Colonic mucosa (tissue), 4 donors: ENCODE measurements around the gene DECR2. TPM values are rescaled to one million over a fixed set of nuclear protein-coding genes. Genes with fewer than 3 reads are reported as not detected.

Source experiments
- DNase-seq: peaks from one replicate; pipeline ENCODE4 v3.0.0-alpha.2; 2020
- H3K27ac ChIP-seq: fragments of 200-600 bp; one replicate; pipeline ENCODE4 v1.8.0; 2021
- H3K27me3 ChIP-seq: fragments of 200-600 bp; one replicate; pipeline ENCODE4 v1.8.0; 2021
- H3K36me3 ChIP-seq: fragments of 200-600 bp; one replicate; pipeline ENCODE4 v1.8.0; 2021
- H3K4me1 ChIP-seq: fragments of 200-600 bp; one replicate; pipeline ENCODE4 v1.8.0; 2021; ENCODE audit warnings: mild to moderate bottlenecking
- H3K4me3 ChIP-seq: fragments of 200-600 bp; one replicate; pipeline ENCODE4 v1.8.0; 2021
- H3K9ac ChIP-seq, 2 donors: one replicate each; pipeline ENCODE4 v1.7.0; 2013; ENCODE audit warnings: control low read depth in 2 of 2, low read depth in 2 of 2, low read length in 2 of 2
- H3K9me3 ChIP-seq: fragments of 200-600 bp; one replicate; pipeline ENCODE4 v1.8.0; 2021
- CTCF ChIP-seq: fragments of 200-600 bp; IDR thresholded peaks from one replicate; pipeline ENCODE4 v1.8.0; 2022; ENCODE audit warnings: antibody characterized with exemption, mild to moderate bottlenecking
- intact Hi-C: fragments of 100-400 bp; cut with DNase I; formaldehyde crosslinking; loops from one replicate; pipeline ENCODE4 v1.14.1; 2022
- total RNA-seq, 2 donors: library from RNA; stranded (reverse); fragmentation: NEBNext Ultra II Directional in 1 of 2; extraction: Animal tissue kit (Norgen Biotek cat#: 25700) in 1 of 2; gene quantifications; one replicate each; pipeline ENCODE4 v1.2.1, GENCODE V29; 2021
- donor health status: healthy.
- donor health status: DM: no; HTN: no; CAD: no.
- donor health status: DM: no; HTN: no; CAD: no.

DECR2 gene
- total RNA-seq, 2 donors from 2014 or later, result 31.3 to 50.2 TPM

GRCh38 chr16:378821-379182 lies 22.9 kb upstream of the DECR2 start:
- peaks cover 18% of the 10 kb centered on the region for H3K4me1 ChIP-seq
- no peaks in the 10 kb centered on the region for H3K27me3 ChIP-seq
- H3K9me3 ChIP-seq, result no peaks in the 10 kb centered on the region
- TF ChIP-seq CTCF, result no peak
- H3K9ac ChIP-seq, result peak overlapping the region in 1 of 2 donors; percentile 46
- H3K27ac ChIP-seq, result no peak overlapping the region
- no peak overlapping the region for H3K4me3 ChIP-seq
- peaks cover 8% of the 10 kb centered on the region for H3K36me3 ChIP-seq
- intact Hi-C loops, result no loop called here
- no peak for DNase-seq

GRCh38 chr16:379183-379960 lies 22.3 kb upstream of the DECR2 start:
- H3K9me3 ChIP-seq, result no peaks in the 10 kb centered on the region
- no peak for TF ChIP-seq CTCF
- intact Hi-C loops, result no loop called here
- H3K4me3 ChIP-seq, result peak overlapping the region; percentile 10
- no peaks in the 10 kb centered on the region for H3K27me3 ChIP-seq
- H3K36me3 ChIP-seq, result peaks cover 8% of the 10 kb centered on the region
- H3K27ac ChIP-seq, result peak overlapping the region; percentile 61
- peaks cover 19% of the 10 kb centered on the region for H3K4me1 ChIP-seq
- peak; percentile 88 for DNase-seq
- peak overlapping the region; percentile 26 to 66 for H3K9ac ChIP-seq

DNA sequence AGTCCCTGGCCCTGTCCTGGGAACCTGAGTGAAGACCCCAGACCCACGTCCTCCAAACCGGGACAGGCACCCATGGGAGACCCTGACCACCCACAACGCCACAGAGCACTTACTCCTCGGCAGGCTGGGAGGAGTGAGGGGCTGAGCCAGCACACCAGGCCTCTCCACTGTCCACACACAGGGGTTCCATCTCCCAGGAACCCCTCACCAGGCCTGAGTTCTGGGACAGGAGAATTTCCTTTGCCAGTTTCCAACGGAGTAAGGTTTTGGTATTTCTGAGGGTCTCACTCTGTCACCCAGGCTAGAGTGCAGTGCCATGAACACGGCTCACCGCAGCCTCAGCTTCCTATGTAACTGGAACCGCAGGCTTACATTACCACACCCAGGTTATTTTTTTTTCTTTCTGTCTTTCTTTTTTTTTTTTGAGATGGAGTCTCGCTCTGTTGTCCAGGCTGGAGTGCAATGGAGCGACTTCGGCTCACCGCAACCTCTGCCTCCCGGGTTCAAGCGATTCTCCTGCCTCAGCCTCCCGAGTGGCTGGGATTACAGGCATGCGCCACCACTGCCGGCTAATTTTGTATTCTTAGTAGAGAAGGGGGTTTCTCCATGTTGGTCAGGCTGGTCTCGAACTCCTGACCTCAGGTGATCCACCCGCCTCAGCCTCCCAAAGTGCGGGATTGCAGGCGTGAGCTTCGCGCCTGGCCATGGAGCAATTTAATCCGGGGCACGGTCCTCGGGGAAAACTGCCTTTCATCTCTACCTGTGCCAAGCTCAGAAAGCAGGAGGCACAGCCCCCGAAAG lies 21.5 kb upstream of the DECR2 start:
- H3K27me3 ChIP-seq, result no peaks in the 10 kb centered on the region
- H3K36me3 ChIP-seq, result peaks cover 2% of the 10 kb centered on the region
- H3K9me3 ChIP-seq, result no peaks in the 10 kb centered on the region
- H3K9ac ChIP-seq, result peak overlapping the region; percentile 26 to 66
- intact Hi-C loops, result loop anchor here (10.0 kb wide), 1 partner anchor 105 kb away; no protein-coding TSS in a partner anchor
- H3K4me3 ChIP-seq, result peak overlapping the region; percentile 98
- no peak for DNase-seq
- peaks cover 19% of the 10 kb centered on the region for H3K4me1 ChIP-seq
- TF ChIP-seq CTCF, result no peak
- H3K27ac ChIP-seq, result peak overlapping the region; percentile 72

DNA sequence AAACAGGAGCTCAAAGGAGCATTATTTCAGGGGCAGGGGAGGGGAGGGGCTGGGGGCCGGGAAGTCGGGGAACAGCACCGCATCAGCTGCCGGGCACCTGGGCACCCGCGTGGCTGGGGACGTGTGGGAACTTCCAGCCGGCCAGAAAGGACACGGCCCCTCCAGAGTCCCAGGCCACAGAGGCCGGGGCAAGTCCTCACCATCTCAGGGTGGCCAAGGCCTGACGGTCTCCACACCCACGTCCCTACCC lies 21.0 kb upstream of the DECR2 start:
- no peaks in the 10 kb centered on the region for H3K27me3 ChIP-seq
- DNase-seq, result no peak
- no peak for TF ChIP-seq CTCF
- H3K4me3 ChIP-seq, result peak overlapping the region; percentile 98
- intact Hi-C loops, result loop anchor here (10.0 kb wide), 1 partner anchor 104 kb away; no protein-coding TSS in a partner anchor
- no peaks in the 10 kb centered on the region for H3K9me3 ChIP-seq
- peak overlapping the region; percentile 71 to 91 for H3K9ac ChIP-seq
- peak overlapping the region; percentile 72 for H3K27ac ChIP-seq
- H3K36me3 ChIP-seq, result no peaks in the 10 kb centered on the region
- H3K4me1 ChIP-seq, result peaks cover 19% of the 10 kb centered on the region

DNA sequence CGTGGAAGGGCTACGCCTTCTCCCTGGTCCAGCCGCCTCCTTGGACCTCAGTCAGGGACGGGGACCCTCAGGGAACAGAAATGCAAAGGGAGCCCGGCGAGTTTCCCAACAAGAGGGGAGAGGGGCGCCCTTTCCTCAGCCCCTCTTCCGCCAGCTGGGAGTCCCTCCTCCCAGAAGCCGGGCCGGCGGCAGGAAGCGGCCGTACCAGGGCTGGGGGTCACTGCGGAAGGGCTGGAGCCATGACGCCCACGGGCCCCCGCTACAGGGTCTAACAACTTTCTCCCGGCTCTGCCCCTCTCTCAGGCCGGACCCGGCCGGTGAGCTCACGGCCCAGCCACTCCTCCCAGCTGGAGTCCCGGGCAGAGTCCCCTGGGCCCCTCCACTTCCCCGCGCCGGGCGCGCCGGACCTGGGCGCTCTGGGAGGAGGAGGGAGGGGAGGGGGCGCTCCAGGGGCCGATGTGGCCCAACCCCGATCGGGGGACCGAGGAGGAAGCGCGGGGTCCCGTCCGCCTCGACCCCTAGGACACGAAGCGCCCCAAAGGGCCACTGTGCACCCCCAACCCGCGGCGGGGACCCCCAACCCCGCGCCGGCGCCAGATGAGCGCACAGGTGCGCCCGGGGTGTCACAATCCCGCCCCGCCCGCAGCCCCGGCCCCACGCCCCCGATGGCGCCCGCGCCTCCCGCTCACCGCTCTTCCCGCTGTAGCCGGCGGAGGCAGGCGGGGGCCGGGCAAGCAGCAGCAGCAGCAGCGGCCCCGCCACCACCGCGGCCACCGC lies 20.5 kb upstream of the DECR2 start:
- peak; percentile 55 for DNase-seq
- intact Hi-C loops, result loop anchor here (10.0 kb wide), 1 partner anchor 104 kb away; no protein-coding TSS in a partner anchor
- H3K36me3 ChIP-seq, result no peaks in the 10 kb centered on the region
- H3K9ac ChIP-seq, result peak overlapping the region; percentile 71 to 91
- H3K4me3 ChIP-seq, result peak overlapping the region; percentile 98
- no peak for TF ChIP-seq CTCF
- no peaks in the 10 kb centered on the region for H3K27me3 ChIP-seq
- H3K9me3 ChIP-seq, result no peaks in the 10 kb centered on the region
- peak overlapping the region; percentile 72 for H3K27ac ChIP-seq
- H3K4me1 ChIP-seq, result peaks cover 19% of the 10 kb centered on the region
